ENCODE measurements around the gene SLC25A33.
A peak's percentile ranks its signal among the peaks of the same experiment; 100 is the strongest.
"Not testable (repeated sequence)": the region's sequence is repeated elsewhere in the genome, so short reads cannot be mapped to it uniquely, and the experiment has no call there.

The SLC25A33 gene

GRCh38 chr1:9537863-9538668 lies 1.2 kb upstream of the SLC25A33 start:
- DNase-seq (ENCODE audit: low read depth), result no peak
- no peak overlapping the region for H3K4me3 ChIP-seq (ENCODE audit: low read depth, low read length)

GRCh38 chr1:9538669-9539164 lies 548 bp upstream of the SLC25A33 start:
- no peak overlapping the region for H3K4me3 ChIP-seq (ENCODE audit: low read depth, low read length)
- DNase-seq (ENCODE audit: low read depth), result no peak

GRCh38 chr1:9539829-9540550 lies 725 bp downstream of the SLC25A33 start:
- DNase-seq (ENCODE audit: low read depth), result no peak

GRCh38 chr1:9542430-9542829 lies 3.2 kb downstream of the SLC25A33 start:
- H3K4me3 ChIP-seq (ENCODE audit: low read depth, low read length), result no peak overlapping the region
- no peak for DNase-seq (ENCODE audit: low read depth)

More at GRCh38 chr1:9539829-9540550, 725 bp downstream of the SLC25A33 start:
- peak overlapping the region; percentile 78 for H3K4me3 ChIP-seq (ENCODE audit: low read depth, low read length)

- DNase-seq (ENCODE audit: low read depth), result no peak
- no peak overlapping the region for H3K4me3 ChIP-seq (ENCODE audit: low read depth, low read length)
Measured at GRCh38 chr1:9544926-9545325, 5.7 kb downstream of the SLC25A33 start.

GRCh38 chr1:9549955-9550546 lies 10.8 kb downstream of the SLC25A33 start:
- no peak overlapping the region for H3K4me3 ChIP-seq (ENCODE audit: low read depth, low read length)
- no peak for DNase-seq (ENCODE audit: low read depth)

- no peak overlapping the region for H3K4me3 ChIP-seq (ENCODE audit: low read depth, low read length)
- no peak for DNase-seq (ENCODE audit: low read depth)
Measured at GRCh38 chr1:9551984-9552383, 12.7 kb downstream of the SLC25A33 start.

- DNase-seq (ENCODE audit: low read depth), result no peak
Measured at GRCh38 chr1:9553736-9554144, 14.5 kb downstream of the SLC25A33 start.

GRCh38 chr1:9555942-9556341 lies 16.7 kb downstream of the SLC25A33 start:
- H3K4me3 ChIP-seq (ENCODE audit: low read depth, low read length), result no peak overlapping the region
- DNase-seq (ENCODE audit: low read depth), result no peak

More at GRCh38 chr1:9553736-9554144, 14.5 kb downstream of the SLC25A33 start:
- no peak overlapping the region for H3K4me3 ChIP-seq (ENCODE audit: low read depth, low read length)

GRCh38 chr1:9557624-9558023 lies 18.4 kb downstream of the SLC25A33 start:
- DNase-seq (ENCODE audit: low read depth), result no peak
- no peak overlapping the region for H3K4me3 ChIP-seq (ENCODE audit: low read depth, low read length)

GRCh38 chr1:9558271-9558945 lies 19.1 kb downstream of the SLC25A33 start:
- DNase-seq (ENCODE audit: low read depth), result no peak
- no peak overlapping the region for H3K4me3 ChIP-seq (ENCODE audit: low read depth, low read length)

- no peak for DNase-seq (ENCODE audit: low read depth)
- no peak overlapping the region for H3K4me3 ChIP-seq (ENCODE audit: low read depth, low read length)
Measured at GRCh38 chr1:9558946-9559545, 19.8 kb downstream of the SLC25A33 start.

GRCh38 chr1:9559673-9560072 lies 20.4 kb downstream of the SLC25A33 start:
- no peak overlapping the region for H3K4me3 ChIP-seq (ENCODE audit: low read depth, low read length)
- DNase-seq (ENCODE audit: low read depth), result no peak

GRCh38 chr1:9560090-9560489 lies 20.8 kb downstream of the SLC25A33 start:
- not testable (repeated sequence) for DNase-seq (ENCODE audit: low read depth); H3K4me3 ChIP-seq (ENCODE audit: low read depth, low read length)

GRCh38 chr1:9561429-9561828 lies 22.2 kb downstream of the SLC25A33 start:
- peak; percentile 73 for DNase-seq (ENCODE audit: low read depth)

GRCh38 chr1:9569267-9569666 lies 30.0 kb downstream of the SLC25A33 start:
- no peak for DNase-seq (ENCODE audit: low read depth)
- no peak overlapping the region for H3K4me3 ChIP-seq (ENCODE audit: low read depth, low read length)

More at GRCh38 chr1:9561429-9561828, 22.2 kb downstream of the SLC25A33 start:
- no peak overlapping the region for H3K4me3 ChIP-seq (ENCODE audit: low read depth, low read length)

- H3K4me3 ChIP-seq (ENCODE audit: low read depth, low read length); DNase-seq (ENCODE audit: low read depth): not testable (repeated sequence)
Measured at GRCh38 chr1:9570886-9571529, 31.7 kb downstream of the SLC25A33 start.

- no peak overlapping the region for H3K4me3 ChIP-seq (ENCODE audit: low read depth, low read length)
- no peak for DNase-seq (ENCODE audit: low read depth)
Measured at GRCh38 chr1:9573723-9574122, 34.5 kb downstream of the SLC25A33 start.

GRCh38 chr1:9575486-9575885 lies 36.2 kb downstream of the SLC25A33 start:
- DNase-seq (ENCODE audit: low read depth), result no peak

More at GRCh38 chr1:9575486-9575885, 36.2 kb downstream of the SLC25A33 start:
- H3K4me3 ChIP-seq (ENCODE audit: low read depth, low read length), result no peak overlapping the region
